ENCODE data around the gene MYBPC1.

DNA sequence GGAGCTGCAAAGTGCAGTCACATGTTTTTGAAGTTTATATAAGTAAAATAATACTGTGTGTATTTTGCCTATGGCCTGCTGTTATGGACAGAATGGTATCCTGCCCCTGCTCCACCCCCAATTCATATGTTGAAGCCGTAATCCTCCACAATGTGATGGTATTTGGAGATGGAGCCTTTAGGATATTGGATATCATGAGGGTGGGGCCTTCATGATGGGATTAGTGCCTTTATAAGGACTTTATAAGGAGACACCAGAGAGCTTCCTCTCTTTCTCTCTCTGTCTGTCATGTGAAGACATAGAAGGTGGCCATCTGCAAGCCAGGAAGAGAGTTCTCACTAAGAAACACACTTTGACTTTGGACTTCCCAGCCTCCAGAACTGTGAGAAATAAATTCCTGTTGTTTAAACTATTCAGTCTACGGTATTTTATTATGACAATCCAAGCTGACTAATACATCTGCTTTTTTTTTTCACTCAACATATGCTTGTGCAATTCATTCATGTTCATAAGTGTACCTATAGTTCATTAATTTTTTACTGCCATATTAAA, 99.6 kb downstream of the MYBPC1 start:
- no peak for TF ChIP-seq CTCF (IDR thresholded peaks at IDR 0.05; ENCODE audit: insufficient read depth, low read length, poor library complexity, severe bottlenecking)
- TF ChIP-seq EZH2phosphoT487 (conservative IDR thresholded peaks at IDR 0.05; ENCODE audit: low read length) = no peak

Data from SU-DHL-6 (cell line).